ENCODE results near the gene PARP1.

Gene PARP1

GRCh38 chr1:226363801-226364513 is 43.9 kb downstream of the PARP1 start:
- H3K4me1 Mint-ChIP-seq (ENCODE audit: low read depth) = no peaks in the 10 kb centered on the region
- no peaks in the 10 kb centered on the region for H3K27me3 Mint-ChIP-seq
- H3K4me3 Mint-ChIP-seq = no peak overlapping the region
- H3K36me3 Mint-ChIP-seq = peaks cover 12% of the 10 kb centered on the region
- no peaks in the 10 kb centered on the region for H3K9me3 Mint-ChIP-seq (ENCODE audit: low read depth)
- no peak overlapping the region for H3K27ac Mint-ChIP-seq

DNA sequence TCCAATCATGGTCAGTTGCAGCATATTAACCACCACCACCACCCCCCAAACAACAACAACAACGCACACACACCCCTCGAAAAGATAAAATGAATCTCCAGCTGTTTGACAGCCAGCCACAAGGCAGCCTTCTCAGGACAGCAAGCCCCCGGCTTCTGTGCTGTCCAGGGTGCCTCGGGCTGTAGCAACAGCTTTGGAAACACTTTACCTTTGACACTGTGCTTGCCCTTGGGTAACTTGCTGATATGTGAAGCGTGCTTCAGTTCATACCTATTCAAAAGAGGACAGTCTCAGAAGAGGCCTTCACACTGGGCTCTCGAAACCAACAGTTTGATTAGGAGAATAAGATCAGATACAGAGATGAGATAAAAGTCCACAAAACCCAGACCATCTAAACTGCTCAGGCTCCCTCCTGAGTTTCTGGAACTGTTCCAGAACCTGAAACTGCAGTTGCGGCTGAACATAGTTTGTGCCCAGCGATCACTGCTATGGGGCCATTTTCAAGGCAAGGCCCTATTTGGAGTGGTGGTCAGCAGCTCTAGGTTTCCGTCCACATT is 44.9 kb downstream of the PARP1 start:
- Mint-ChIP-seq H3K4me3 (no peak overlapping the region), H3K27me3 (no peaks in the 10 kb centered on the region), H3K27ac (no peak overlapping the region), H3K36me3 (peaks cover 12% of the 10 kb centered on the region), H3K9me3 (ENCODE audit: low read depth) (no peaks in the 10 kb centered on the region), H3K4me1 (ENCODE audit: low read depth) (no peaks in the 10 kb centered on the region)

GRCh38 chr1:226362361-226362760 is 45.5 kb downstream of the PARP1 start:
- H3K9me3 Mint-ChIP-seq (ENCODE audit: low read depth) = no peaks in the 10 kb centered on the region
- H3K36me3 Mint-ChIP-seq = peaks cover 10% of the 10 kb centered on the region
- no peaks in the 10 kb centered on the region for H3K27me3 Mint-ChIP-seq
- H3K27ac Mint-ChIP-seq = no peak overlapping the region
- H3K4me3 Mint-ChIP-seq = no peak overlapping the region
- H3K4me1 Mint-ChIP-seq (ENCODE audit: low read depth) = no peaks in the 10 kb centered on the region

DNA sequence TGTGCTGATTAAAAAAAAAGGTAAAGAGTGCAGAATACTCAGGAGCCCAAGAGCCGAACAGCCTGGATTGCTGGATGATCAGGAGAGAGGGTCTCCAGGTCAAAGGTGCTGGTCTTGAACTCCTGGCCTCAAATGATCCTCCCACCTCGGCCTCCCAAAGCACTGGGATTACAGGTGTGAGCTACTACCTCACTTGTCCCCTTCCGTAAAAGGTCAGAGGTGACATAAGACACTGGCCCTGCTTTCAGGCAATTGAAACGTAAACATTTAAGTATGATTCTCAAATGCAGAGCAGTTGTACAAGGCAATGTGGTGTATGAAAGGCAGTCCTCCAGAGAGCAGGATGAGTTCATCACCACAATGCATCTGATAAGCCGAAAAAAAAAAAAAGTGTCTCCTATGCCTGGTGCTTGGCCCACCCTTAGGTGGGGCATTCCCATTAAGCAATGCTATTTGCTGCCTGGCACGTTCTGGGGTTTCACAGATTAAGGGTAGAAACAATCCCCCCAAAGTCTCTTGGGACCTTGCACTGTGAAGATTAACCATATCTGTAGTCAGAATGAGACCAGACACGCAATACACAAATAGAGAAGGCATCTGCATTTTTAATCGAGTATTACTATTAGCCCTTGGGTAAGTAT is 47.7 kb downstream of the PARP1 start:
- H3K4me3 Mint-ChIP-seq = no peak overlapping the region
- H3K27me3 Mint-ChIP-seq = no peaks in the 10 kb centered on the region
- peaks cover 10% of the 10 kb centered on the region for H3K36me3 Mint-ChIP-seq
- H3K9me3 Mint-ChIP-seq (ENCODE audit: low read depth) = no peaks in the 10 kb centered on the region
- H3K27ac Mint-ChIP-seq = no peak overlapping the region
- no peaks in the 10 kb centered on the region for H3K4me1 Mint-ChIP-seq (ENCODE audit: low read depth)

DNA sequence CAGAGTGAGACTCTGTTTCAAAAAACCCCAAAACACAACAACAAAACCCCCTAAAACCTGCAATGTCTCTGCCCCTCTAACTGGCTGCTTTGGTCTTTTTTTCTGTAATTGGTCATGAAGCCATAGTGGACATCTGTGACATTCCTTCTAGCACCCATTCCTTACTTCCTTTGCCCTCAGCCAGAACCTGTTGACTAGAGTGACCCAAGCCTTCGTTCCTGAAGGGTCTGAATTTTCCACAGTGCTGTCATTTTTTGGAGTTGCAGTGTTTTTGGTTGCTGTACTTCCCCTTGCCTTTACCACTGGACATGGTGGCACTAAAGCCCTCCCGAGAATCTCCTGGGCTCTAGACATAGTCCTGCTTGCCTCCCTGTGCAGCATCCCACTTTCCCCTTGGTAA is 50.5 kb downstream of the PARP1 start:
- Mint-ChIP-seq H3K36me3 (peaks cover 4% of the 10 kb centered on the region), H3K4me1 (ENCODE audit: low read depth) (no peaks in the 10 kb centered on the region), H3K4me3 (no peak overlapping the region), H3K9me3 (ENCODE audit: low read depth) (no peaks in the 10 kb centered on the region), H3K27ac (no peak overlapping the region), H3K27me3 (no peaks in the 10 kb centered on the region)

DNA sequence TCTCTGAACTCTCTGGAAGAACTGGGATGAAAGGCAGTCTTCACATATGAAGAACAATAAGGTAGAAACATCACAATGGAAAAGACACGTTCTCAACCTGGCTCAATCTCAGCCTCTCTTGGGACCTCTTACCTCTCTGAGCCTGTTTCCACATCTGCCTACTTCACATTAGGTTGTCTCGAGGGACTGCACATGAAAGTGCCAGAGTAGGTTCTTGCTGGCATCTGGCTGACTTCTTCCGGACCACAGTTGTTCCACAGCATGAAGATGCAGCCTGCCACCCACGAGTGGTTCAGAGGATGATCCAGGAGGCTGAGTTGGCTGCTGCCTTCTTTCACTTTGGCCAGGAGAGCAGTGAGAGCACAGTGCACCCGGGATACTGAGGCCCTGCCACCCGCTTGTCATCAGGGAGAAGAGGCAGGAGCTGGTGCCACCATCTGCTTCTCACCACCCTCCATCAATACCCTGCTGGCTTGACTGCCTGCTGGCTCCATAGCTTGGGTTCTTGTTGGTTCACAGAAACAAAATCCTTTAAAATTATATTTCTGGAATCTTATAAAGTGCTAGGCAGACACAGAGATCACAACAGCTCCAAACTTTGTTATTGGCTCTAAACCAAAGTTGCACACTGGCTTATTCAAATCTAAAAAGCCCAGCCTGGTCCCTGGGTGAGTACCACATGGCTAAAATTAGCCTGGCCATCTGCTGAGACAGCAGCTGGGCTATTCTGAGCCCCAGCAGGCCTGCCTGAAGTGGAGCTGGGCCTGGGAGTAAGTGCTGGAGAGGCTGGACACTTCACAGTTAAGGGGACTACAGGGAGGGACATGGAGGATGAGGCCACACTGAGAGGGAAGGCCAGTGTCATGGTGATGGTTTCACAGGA is 52.0 kb downstream of the PARP1 start:
- no peak overlapping the region for H3K4me3 Mint-ChIP-seq
- H3K4me1 Mint-ChIP-seq (ENCODE audit: low read depth) = no peaks in the 10 kb centered on the region
- peak overlapping the region; percentile 42 for H3K27ac Mint-ChIP-seq
- H3K36me3 Mint-ChIP-seq = no peaks in the 10 kb centered on the region
- no peaks in the 10 kb centered on the region for H3K27me3 Mint-ChIP-seq
- no peaks in the 10 kb centered on the region for H3K9me3 Mint-ChIP-seq (ENCODE audit: low read depth)

DNA sequence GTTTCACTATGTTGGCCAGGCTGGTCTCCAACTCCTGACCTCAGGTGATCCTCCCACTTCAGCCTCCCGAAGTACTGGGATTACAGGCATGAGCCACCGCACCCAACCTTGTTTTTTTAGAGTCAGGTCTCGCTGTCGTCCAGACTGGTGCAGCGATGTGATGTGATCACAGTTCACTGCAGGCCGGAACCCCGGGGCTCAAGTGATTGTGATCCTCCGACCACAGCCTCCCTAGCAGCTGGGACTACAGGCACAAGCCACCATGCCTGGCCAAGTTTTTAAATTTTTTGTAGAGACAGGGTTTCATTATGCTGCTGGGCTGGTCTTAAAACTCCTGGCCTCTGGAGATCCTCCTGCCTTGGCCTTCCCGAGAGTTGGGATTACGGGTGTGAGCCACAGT is 52.9 kb downstream of the PARP1 start:
- H3K4me1 Mint-ChIP-seq (ENCODE audit: low read depth) = no peaks in the 10 kb centered on the region
- H3K36me3 Mint-ChIP-seq = no peaks in the 10 kb centered on the region
- H3K9me3 Mint-ChIP-seq (ENCODE audit: low read depth) = no peaks in the 10 kb centered on the region
- no peak overlapping the region for H3K4me3 Mint-ChIP-seq
- peak overlapping the region; percentile 42 for H3K27ac Mint-ChIP-seq
- H3K27me3 Mint-ChIP-seq = no peaks in the 10 kb centered on the region

DNA sequence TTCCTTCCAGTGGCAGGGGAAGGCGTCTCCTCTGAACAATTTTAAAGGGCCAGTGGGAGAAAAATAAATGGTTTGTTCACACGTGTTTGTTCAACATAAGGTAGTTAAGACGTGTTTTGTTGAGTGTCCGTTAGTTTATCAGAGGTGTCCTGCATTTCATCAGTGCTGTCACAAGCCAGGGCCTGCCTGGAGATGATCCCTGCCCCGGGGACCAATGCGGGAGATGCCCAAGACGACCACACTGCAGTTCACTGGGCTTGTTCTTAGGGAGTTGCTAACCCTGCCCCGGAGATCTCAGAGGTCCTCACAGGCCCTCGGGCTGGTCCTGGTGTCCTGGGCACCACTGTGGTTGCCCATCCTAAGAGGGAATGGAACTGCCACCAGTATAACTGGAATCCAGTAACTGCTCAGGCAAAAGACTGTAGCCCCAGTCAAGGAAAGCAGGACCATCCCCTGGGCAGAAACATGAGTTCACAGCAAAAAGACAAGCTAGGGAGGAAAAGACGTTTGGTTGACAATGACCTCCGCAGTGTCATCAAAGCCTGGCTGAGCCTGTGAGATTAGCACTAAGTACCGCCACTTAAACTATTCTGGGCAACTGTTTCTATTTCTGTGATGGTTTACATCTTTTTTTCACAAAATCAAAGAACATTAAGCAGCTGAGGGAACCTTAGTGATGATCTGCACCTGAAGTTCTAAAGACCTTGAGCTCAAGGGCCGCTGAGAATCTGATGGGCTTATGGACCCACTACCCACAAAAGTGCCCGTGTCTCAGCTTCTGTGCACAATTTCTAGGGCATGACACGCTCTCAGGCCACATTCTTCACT is 54.0 kb downstream of the PARP1 start:
- Mint-ChIP-seq H3K36me3 (no peaks in the 10 kb centered on the region), H3K9me3 (ENCODE audit: low read depth) (no peaks in the 10 kb centered on the region), H3K27me3 (no peaks in the 10 kb centered on the region), H3K4me3 (no peak overlapping the region), H3K4me1 (ENCODE audit: low read depth) (no peaks in the 10 kb centered on the region), H3K27ac (no peak overlapping the region)

DNA sequence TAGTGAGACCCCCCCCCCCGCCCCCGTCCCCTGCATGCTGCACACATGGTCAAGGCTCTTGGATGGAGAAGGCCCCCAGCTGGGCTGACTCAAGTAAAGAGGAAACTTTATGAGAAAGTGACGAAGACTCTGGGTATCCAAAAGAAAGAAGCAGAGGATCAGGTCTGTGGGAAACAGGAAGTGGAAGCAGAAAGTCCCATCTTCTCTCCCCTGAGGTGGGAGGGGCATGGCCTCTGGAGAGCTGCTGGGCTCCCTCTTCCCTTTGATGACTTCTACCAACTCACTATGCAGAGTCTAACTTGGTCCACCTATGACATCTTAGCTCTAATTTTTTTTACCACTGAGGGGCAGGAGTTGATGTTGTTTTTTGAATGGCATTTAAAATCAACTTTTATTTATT is 56.2 kb downstream of the PARP1 start:
- Mint-ChIP-seq H3K4me1 (ENCODE audit: low read depth) (no peaks in the 10 kb centered on the region), H3K27ac (no peak overlapping the region), H3K36me3 (no peaks in the 10 kb centered on the region), H3K4me3 (no peak overlapping the region), H3K9me3 (ENCODE audit: low read depth) (no peaks in the 10 kb centered on the region), H3K27me3 (no peaks in the 10 kb centered on the region)

DNA sequence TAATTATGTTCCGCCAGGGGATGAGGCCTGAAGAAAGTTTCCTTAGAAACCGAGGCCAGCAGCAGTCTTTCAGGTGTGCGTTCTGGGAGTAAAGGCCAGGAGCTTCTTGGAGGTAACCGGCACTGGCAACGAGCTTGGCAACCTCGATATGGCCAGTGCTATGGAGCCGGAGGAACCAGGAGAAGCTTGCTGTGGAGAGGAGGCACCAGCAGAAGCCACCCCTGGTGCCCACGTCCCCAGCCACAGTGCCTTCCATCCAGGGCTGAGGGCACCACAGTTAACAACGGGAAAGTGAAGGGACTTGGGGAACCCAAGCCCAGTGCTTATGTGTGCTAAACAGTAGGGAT is 57.4 kb downstream of the PARP1 start:
- no peak overlapping the region for H3K4me3 Mint-ChIP-seq
- no peaks in the 10 kb centered on the region for H3K4me1 Mint-ChIP-seq (ENCODE audit: low read depth)
- no peaks in the 10 kb centered on the region for H3K9me3 Mint-ChIP-seq (ENCODE audit: low read depth)
- H3K27me3 Mint-ChIP-seq = no peaks in the 10 kb centered on the region
- no peak overlapping the region for H3K27ac Mint-ChIP-seq
- no peaks in the 10 kb centered on the region for H3K36me3 Mint-ChIP-seq

DNA sequence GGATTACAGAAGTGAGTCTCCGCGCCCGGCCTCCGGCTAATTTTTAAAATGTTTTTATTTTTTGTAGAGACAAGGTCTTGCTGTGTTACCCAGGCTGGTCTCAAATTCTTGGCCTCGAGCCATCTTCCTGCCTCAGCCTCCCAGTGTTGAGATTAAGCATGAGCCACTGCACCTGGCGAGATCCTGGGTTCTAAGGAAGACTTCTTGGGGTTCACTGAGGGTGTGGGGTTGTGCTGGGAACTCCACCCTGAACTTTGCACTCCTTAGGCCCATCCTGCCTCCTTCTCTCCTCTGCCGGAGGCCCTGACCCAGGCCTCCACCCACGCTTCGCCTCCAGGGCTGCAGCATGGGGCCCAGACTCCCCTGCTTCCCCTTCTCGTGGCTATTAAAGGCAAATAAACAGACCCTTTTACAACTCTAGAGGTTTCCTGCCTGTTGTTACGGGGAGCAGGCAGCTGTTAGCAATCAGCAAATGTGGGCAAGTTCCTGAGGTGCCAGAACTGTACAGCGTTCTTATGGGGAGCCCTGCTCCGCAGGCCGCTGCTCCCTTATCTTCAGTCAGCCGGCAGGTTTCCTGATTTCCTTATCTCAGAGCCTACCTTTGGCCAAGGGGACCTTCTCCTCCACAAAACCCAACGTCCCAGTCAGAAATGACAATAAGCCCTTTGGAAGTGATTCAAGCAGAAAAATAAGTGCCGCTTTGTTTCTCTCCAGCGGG is 57.9 kb downstream of the PARP1 start:
- Mint-ChIP-seq H3K4me3 (no peak overlapping the region), H3K27me3 (no peaks in the 10 kb centered on the region), H3K27ac (no peak overlapping the region), H3K36me3 (no peaks in the 10 kb centered on the region), H3K9me3 (ENCODE audit: low read depth) (no peaks in the 10 kb centered on the region), H3K4me1 (ENCODE audit: low read depth) (no peaks in the 10 kb centered on the region)

GRCh38 chr1:226349081-226349480 is 58.8 kb downstream of the PARP1 start:
- Mint-ChIP-seq H3K4me1 (ENCODE audit: low read depth) (no peaks in the 10 kb centered on the region), H3K4me3 (no peak overlapping the region), H3K9me3 (ENCODE audit: low read depth) (no peaks in the 10 kb centered on the region), H3K27ac (no peak overlapping the region), H3K27me3 (no peaks in the 10 kb centered on the region), H3K36me3 (no peaks in the 10 kb centered on the region)

GRCh38 chr1:226344441-226345259 is 63.2 kb downstream of the PARP1 start:
- no peak overlapping the region for H3K27ac Mint-ChIP-seq
- no peaks in the 10 kb centered on the region for H3K4me1 Mint-ChIP-seq (ENCODE audit: low read depth)
- peaks cover 7% of the 10 kb centered on the region for H3K9me3 Mint-ChIP-seq (ENCODE audit: low read depth)
- H3K27me3 Mint-ChIP-seq = peaks cover 7% of the 10 kb centered on the region
- H3K4me3 Mint-ChIP-seq = no peak overlapping the region
- peaks cover 4% of the 10 kb centered on the region for H3K36me3 Mint-ChIP-seq
